Measurements from ENCODE around the gene NOS1. TPM values are rescaled to one million over a fixed set of nuclear protein-coding genes. Genes with fewer than 3 reads are reported as not detected.
"Not testable (repeated sequence)": the region's sequence is repeated elsewhere in the genome, so short reads cannot be mapped to it uniquely, and the experiment has no call there.

Gene NOS1
- total and polyA plus RNA-seq, 4 donors, result 1.2 to 7.0 (median 3.4) TPM

- H3K9me3 ChIP-seq (ENCODE audit: control insufficient read depth, insufficient read depth, low read length); DNase-seq (ENCODE audit: low read depth in 4 of 6, low spot score in 6 of 6); H3K36me3 ChIP-seq (ENCODE audit: control insufficient read depth, insufficient read depth, low read length); H3K4me3 ChIP-seq (ENCODE audit: low read depth, low read length); H3K4me1 ChIP-seq (ENCODE audit: control insufficient read depth, insufficient read depth, low read length); H3K27me3 ChIP-seq (ENCODE audit: control insufficient read depth, insufficient read depth, low read length); H3K27ac ChIP-seq (ENCODE audit: low read depth, low read length): not testable (repeated sequence)
- 89% methylated on average over 1 of the region's 9 CpGs for WGBS (ENCODE audit: insufficient coverage)
These were observed 166.4 kb downstream of the NOS1 start for GRCh38 chr12:117195027-117195426.

GRCh38 chr12:117193903-117194302, 167.5 kb downstream of the NOS1 start:
- 92% methylated on average over 2 of the region's 3 CpGs for WGBS (ENCODE audit: insufficient coverage)
- H3K4me1 ChIP-seq (ENCODE audit: control insufficient read depth, insufficient read depth, low read length), result peaks cover 5% of the 10 kb centered on the region
- no peak overlapping the region for H3K4me3 ChIP-seq (ENCODE audit: low read depth, low read length)
- H3K27ac ChIP-seq (ENCODE audit: low read depth, low read length), result no peak overlapping the region
- DNase-seq (ENCODE audit: low read depth in 4 of 6, low spot score in 6 of 6), result no peak
- H3K9me3 ChIP-seq (ENCODE audit: control insufficient read depth, insufficient read depth, low read length), result no peaks in the 10 kb centered on the region
- no peaks in the 10 kb centered on the region for H3K36me3 ChIP-seq (ENCODE audit: control insufficient read depth, insufficient read depth, low read length)
- no peaks in the 10 kb centered on the region for H3K27me3 ChIP-seq (ENCODE audit: control insufficient read depth, insufficient read depth, low read length)

- 90% methylated on average over 9 of the region's 9 CpGs for WGBS (ENCODE audit: insufficient coverage)
- H3K36me3 ChIP-seq (ENCODE audit: control insufficient read depth, insufficient read depth, low read length); H3K27me3 ChIP-seq (ENCODE audit: control insufficient read depth, insufficient read depth, low read length); H3K4me1 ChIP-seq (ENCODE audit: control insufficient read depth, insufficient read depth, low read length); DNase-seq (ENCODE audit: low read depth in 4 of 6, low spot score in 6 of 6); H3K4me3 ChIP-seq (ENCODE audit: low read depth, low read length); H3K9me3 ChIP-seq (ENCODE audit: control insufficient read depth, insufficient read depth, low read length); H3K27ac ChIP-seq (ENCODE audit: low read depth, low read length): not testable (repeated sequence)
These were observed 168.8 kb downstream of the NOS1 start for GRCh38 chr12:117192581-117192980.

GRCh38 chr12:117192057-117192456, 169.4 kb downstream of the NOS1 start:
- H3K27ac ChIP-seq (ENCODE audit: low read depth, low read length), result no peak overlapping the region
- no peaks in the 10 kb centered on the region for H3K9me3 ChIP-seq (ENCODE audit: control insufficient read depth, insufficient read depth, low read length)
- peaks cover 5% of the 10 kb centered on the region for H3K4me1 ChIP-seq (ENCODE audit: control insufficient read depth, insufficient read depth, low read length)
- WGBS (ENCODE audit: insufficient coverage), result 60% methylated on average over 1 of the region's 2 CpGs
- no peaks in the 10 kb centered on the region for H3K36me3 ChIP-seq (ENCODE audit: control insufficient read depth, insufficient read depth, low read length)
- H3K27me3 ChIP-seq (ENCODE audit: control insufficient read depth, insufficient read depth, low read length), result no peaks in the 10 kb centered on the region
- DNase-seq (ENCODE audit: low read depth in 4 of 6, low spot score in 6 of 6), result no peak
- no peak overlapping the region for H3K4me3 ChIP-seq (ENCODE audit: low read depth, low read length)

GRCh38 chr12:117190210-117190781, 171.1 kb downstream of the NOS1 start, which contains the start of gene FBXO21:
TSS of gene FBXO21 (minus strand) at chr12:117190470. CDS start at chr12:117190456, 14 bp downstream.
- Histone ChIP-seq H3K4me3 (ENCODE audit: low read depth, low read length) (peak within 1 kb of the TSS; percentile 71), H3K4me1 (ENCODE audit: control insufficient read depth, insufficient read depth, low read length) (peaks cover 5% of the 10 kb centered on the region), H3K27me3 (ENCODE audit: control insufficient read depth, insufficient read depth, low read length) (no peaks in the 10 kb centered on the region), H3K36me3 (ENCODE audit: control insufficient read depth, insufficient read depth, low read length) (peaks cover 4% of the 10 kb centered on the region), H3K27ac (ENCODE audit: low read depth, low read length) (peak within 1 kb of the TSS; percentile 79), H3K9me3 (ENCODE audit: control insufficient read depth, insufficient read depth, low read length) (no peaks in the 10 kb centered on the region)
- 0% methylated on average over 51 of the region's 59 CpGs for WGBS (ENCODE audit: insufficient coverage)
- DNase-seq (ENCODE audit: low read depth in 4 of 6, low spot score in 6 of 6), result peak; percentile 74 to 97 (median 84)

- DNase-seq (ENCODE audit: low read depth in 4 of 6, low spot score in 6 of 6), result peak in 4 of 6 donors; percentile 31 to 73 (median 50)
- H3K9me3 ChIP-seq (ENCODE audit: control insufficient read depth, insufficient read depth, low read length), result no peaks in the 10 kb centered on the region
- peak overlapping the region; percentile 79 for H3K27ac ChIP-seq (ENCODE audit: low read depth, low read length)
- no peaks in the 10 kb centered on the region for H3K27me3 ChIP-seq (ENCODE audit: control insufficient read depth, insufficient read depth, low read length)
- peaks cover 5% of the 10 kb centered on the region for H3K4me1 ChIP-seq (ENCODE audit: control insufficient read depth, insufficient read depth, low read length)
- peak overlapping the region; percentile 71 for H3K4me3 ChIP-seq (ENCODE audit: low read depth, low read length)
- H3K36me3 ChIP-seq (ENCODE audit: control insufficient read depth, insufficient read depth, low read length), result peaks cover 4% of the 10 kb centered on the region
- under 1% methylated on average over 51 of the region's 52 CpGs for WGBS (ENCODE audit: insufficient coverage)
These were observed 171.7 kb downstream of the NOS1 start for GRCh38 chr12:117189725-117190209.

GRCh38 chr12:117188961-117189724, 172.3 kb downstream of the NOS1 start:
- 0% methylated on average over 18 of the region's 25 CpGs for WGBS (ENCODE audit: insufficient coverage)
- no peaks in the 10 kb centered on the region for H3K9me3 ChIP-seq (ENCODE audit: control insufficient read depth, insufficient read depth, low read length)
- H3K36me3 ChIP-seq (ENCODE audit: control insufficient read depth, insufficient read depth, low read length), result peaks cover 8% of the 10 kb centered on the region
- H3K27me3 ChIP-seq (ENCODE audit: control insufficient read depth, insufficient read depth, low read length), result no peaks in the 10 kb centered on the region
- peak overlapping the region; percentile 71 for H3K4me3 ChIP-seq (ENCODE audit: low read depth, low read length)
- peaks cover 5% of the 10 kb centered on the region for H3K4me1 ChIP-seq (ENCODE audit: control insufficient read depth, insufficient read depth, low read length)
- H3K27ac ChIP-seq (ENCODE audit: low read depth, low read length), result peak overlapping the region; percentile 79
- DNase-seq (ENCODE audit: low read depth in 4 of 6, low spot score in 6 of 6), result peak in 4 of 6 donors; percentile 38 to 86 (median 60)

- DNase-seq (ENCODE audit: low read depth in 4 of 6, low spot score in 6 of 6), result no peak
- WGBS (ENCODE audit: insufficient coverage), result 94% methylated on average over 5 of the region's 12 CpGs
- no peaks in the 10 kb centered on the region for H3K9me3 ChIP-seq (ENCODE audit: control insufficient read depth, insufficient read depth, low read length)
- no peak overlapping the region for H3K4me3 ChIP-seq (ENCODE audit: low read depth, low read length)
- H3K36me3 ChIP-seq (ENCODE audit: control insufficient read depth, insufficient read depth, low read length), result peaks cover 13% of the 10 kb centered on the region
- H3K4me1 ChIP-seq (ENCODE audit: control insufficient read depth, insufficient read depth, low read length), result peaks cover 5% of the 10 kb centered on the region
- H3K27ac ChIP-seq (ENCODE audit: low read depth, low read length), result no peak overlapping the region
- no peaks in the 10 kb centered on the region for H3K27me3 ChIP-seq (ENCODE audit: control insufficient read depth, insufficient read depth, low read length)
These were observed 173.2 kb downstream of the NOS1 start for GRCh38 chr12:117188121-117188665.

GRCh38 chr12:117187421-117187820, 174.0 kb downstream of the NOS1 start:
- H3K4me3 ChIP-seq (ENCODE audit: low read depth, low read length), result no peak overlapping the region
- peaks cover 19% of the 10 kb centered on the region for H3K36me3 ChIP-seq (ENCODE audit: control insufficient read depth, insufficient read depth, low read length)
- no peak overlapping the region for H3K27ac ChIP-seq (ENCODE audit: low read depth, low read length)
- H3K9me3 ChIP-seq (ENCODE audit: control insufficient read depth, insufficient read depth, low read length), result no peaks in the 10 kb centered on the region
- no CpG with 5 or more reads among the region's 4 CpGs for WGBS (ENCODE audit: insufficient coverage)
- no peaks in the 10 kb centered on the region for H3K27me3 ChIP-seq (ENCODE audit: control insufficient read depth, insufficient read depth, low read length)
- peaks cover 5% of the 10 kb centered on the region for H3K4me1 ChIP-seq (ENCODE audit: control insufficient read depth, insufficient read depth, low read length)
- peak in 2 of 6 donors; percentile 33 to 37 for DNase-seq (ENCODE audit: low read depth in 4 of 6, low spot score in 6 of 6)
